HG03442 (cell line): ENCODE measurements around the gene FUBP3.
A peak's percentile ranks its signal among the peaks of the same experiment; 100 is the strongest.

Source experiments
- ATAC-seq: cut with Tn5 transposase; IDR thresholded peaks from one replicate; pipeline ENCODE4 v1.9.1; 2021; ENCODE audit warnings: mild to moderate bottlenecking, moderate library complexity; ENCODE audit not compliant: unreplicated experiment

The FUBP3 gene

DNA sequence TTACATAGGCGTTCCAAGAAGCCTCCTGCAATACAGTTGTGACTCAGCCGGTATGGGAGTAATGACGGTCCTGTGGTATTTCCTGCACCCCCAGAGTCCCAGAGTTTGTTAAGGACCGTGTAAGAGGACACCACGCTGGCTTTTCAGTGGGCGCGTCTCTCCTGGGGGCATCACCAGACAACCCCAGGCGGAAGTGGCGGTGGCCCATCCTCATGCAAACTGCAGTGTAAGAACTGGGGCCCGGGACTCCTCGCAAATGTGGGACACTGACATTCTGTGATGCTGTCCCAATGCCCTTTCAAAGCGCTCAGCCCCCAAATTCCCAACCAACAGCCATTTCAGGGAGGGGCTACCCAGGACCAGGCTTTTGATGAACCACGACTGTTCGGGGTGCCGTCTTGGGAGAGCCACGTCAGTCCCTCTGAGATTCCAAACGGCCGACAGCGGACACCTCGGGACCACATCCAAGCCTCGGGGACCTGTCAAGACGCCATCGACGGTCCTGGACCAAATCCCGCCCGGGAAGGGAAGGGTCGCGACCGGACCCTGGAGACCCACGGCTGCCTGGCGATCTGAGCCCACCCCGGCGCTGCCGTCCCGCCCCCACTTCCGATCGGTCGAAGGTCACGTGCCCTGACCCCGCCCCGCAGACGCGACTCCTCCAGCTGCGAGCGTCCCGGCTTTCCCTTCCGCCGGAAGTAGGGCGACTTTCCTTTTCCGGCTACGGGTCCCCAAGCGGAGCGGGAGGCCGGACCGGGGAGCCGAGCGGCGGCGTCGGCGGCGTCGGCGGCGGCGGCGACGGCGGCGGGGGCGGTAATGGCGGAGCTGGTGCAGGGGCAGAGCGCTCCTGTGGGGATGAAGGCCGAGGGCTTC lies at the start of gene FUBP3:
Gene FUBP3 (plus strand): TSS at position 713 of the 873 bp plus-strand sequence. CDS start 104 bp downstream, at position 817.
- ATAC-seq, result peak; percentile 86

DNA sequence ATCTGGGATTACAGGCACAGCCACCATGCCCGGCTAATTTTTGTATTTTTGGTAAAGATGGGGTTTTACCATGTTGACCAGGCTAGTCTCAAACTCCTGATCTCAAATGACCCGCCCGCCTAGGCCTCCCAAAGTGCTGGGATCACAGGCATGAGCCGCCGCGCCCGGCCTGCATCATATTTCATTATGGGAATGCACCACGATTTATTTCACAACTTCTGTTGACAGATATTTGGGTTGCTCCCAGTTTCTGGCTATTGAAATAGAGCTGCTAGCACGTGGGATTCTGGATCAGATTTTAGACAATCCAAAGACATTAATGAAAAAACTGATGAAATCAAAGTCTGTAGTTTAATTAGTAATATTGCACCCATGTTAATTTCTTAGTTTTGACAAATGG lies 48.4 kb upstream of the FUBP3 start:
- no peak for ATAC-seq

- no peak for ATAC-seq
Measured at GRCh38 chr9:130531670-130532069, 47.7 kb upstream of the FUBP3 start.

- ATAC-seq, result no peak
Measured at GRCh38 chr9:130532426-130533080, 46.8 kb upstream of the FUBP3 start.

DNA sequence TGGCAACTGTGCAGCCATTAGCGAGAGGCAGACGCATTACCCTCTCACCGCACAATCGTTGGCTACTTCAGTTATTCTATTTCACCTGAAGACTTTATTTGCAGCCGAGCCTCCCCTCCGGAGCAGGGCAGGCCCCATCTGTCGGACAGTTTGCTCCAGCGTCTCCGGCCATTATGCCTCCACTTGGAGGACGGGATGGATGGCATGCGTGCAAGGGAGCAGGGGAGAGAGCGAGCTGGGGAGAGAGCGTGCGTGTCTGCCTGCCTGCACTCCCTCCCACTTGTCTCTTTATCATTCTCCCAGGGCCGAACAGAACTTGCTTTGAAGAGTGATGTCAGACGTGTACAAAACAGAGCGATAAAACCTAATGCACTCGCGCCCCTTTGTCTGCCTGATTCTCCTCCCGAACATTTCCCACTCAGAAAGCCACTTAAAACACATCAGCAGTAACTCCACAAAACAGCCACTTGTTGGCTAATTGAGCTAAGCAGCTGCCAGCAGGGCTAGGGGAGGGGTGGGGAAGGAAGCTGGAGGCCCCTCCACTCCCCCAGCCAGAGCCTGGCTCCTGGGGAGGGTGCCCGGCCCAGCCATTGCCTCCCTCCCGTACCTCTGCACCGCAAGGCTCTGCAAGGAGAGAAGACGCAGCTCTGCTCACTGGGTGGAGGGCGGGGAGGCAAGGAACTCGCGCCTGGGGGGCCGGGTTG lies 43.4 kb upstream of the FUBP3 start:
- ATAC-seq, result no peak

- no peak for ATAC-seq
Measured at GRCh38 chr9:130536701-130537107, 42.7 kb upstream of the FUBP3 start.

DNA sequence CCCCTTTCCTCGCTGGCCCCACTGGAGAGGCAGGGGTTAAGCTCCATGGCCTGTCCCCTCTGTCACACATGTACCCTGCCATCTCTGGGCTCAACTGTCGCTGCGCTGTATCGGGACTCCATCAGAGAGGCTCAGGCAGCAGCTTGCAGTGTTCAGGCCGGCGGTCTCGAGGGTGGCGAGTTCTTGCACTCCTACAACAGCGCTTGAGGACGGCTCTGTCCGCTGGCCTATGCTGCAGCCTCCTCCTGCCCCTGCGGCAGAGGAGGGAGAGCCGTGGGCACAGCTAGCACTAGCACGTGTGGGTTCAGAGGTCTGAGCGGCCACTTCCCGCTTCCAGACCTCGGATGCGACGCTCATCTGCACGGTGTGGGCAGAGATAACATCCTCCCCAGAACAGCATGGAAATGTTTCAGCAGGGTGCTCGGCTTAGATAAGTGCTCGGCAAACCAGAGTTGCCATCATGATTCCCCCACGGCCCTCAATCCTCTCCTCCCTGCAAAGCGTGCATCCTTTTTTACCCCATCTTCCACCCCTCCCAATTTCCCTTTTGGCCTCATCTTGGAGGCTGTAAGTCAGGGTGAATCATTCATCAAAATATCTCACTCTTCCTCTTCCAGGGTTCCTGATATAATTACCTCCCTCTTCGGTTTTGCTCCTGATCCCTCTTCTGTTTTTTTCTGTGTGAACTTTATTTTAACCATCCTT lies 41.9 kb upstream of the FUBP3 start:
- no peak for ATAC-seq

GRCh38 chr9:130539420-130540223 lies 39.8 kb upstream of the FUBP3 start:
- ATAC-seq, result no peak

- ATAC-seq, result no peak
Measured at GRCh38 chr9:130541533-130541932, 37.8 kb upstream of the FUBP3 start.

GRCh38 chr9:130542038-130542437 lies 37.3 kb upstream of the FUBP3 start:
- no peak for ATAC-seq

DNA sequence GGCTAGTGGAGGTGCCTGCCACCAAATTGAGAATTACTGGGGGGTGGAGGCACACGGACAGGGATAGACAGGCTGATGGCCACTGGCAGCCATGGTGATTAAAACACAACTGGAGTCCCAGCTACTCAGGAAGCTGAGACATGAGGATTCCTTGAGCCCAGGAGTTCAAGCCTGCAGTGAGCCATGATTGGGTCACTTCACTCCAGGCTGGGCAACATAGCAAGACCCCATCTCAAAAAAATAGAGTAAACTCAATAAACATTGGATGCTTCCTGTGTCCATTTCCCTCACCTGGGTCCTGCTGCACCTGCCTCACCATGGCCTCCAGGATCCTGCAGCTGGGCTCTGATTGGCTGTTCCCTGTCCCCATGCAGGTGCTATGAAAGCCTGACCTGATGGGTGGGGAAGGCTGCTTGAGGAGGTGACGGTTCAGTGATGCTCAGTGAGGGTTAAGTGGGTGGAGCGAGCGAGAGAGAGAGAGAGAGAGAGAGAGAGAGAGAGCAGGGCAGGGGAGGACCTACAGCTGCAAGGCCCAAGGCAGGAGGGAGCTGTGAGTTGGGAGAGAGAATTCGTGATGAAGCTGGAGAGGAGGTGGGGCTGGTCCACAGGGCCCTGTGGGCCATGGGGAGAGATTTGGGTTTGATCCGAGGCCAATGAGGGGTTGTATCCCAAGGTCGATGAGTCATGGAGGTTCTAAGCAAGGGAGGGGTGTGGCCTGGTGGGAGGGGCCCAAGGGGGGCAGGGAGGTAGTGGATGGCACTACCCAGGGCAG lies 36.7 kb upstream of the FUBP3 start:
- ATAC-seq, result no peak

DNA sequence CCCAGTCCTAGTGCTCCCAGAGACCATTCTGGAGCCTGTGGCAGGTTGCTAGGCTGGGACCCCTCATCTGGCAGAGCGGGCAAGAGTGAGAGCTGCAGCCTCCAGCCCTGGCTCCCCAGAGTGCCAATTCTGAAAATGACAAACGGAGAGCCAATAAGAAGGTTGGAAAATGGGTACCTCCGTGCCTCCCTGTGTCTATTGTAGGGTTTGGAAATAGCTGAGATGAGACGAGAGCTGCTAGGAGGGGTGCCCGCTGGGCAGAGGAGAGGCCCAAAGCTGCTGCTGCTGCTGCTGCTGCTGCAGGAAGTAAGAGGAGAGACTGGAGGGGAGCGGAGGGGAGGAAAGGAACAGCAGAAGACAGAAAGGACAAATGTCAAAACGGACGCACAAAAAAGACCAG lies 36.0 kb upstream of the FUBP3 start:
- no peak for ATAC-seq

GRCh38 chr9:130543859-130544258 lies 35.5 kb upstream of the FUBP3 start:
- ATAC-seq, result no peak

- no peak for ATAC-seq
Measured at GRCh38 chr9:130544364-130544763, 35.0 kb upstream of the FUBP3 start.

DNA sequence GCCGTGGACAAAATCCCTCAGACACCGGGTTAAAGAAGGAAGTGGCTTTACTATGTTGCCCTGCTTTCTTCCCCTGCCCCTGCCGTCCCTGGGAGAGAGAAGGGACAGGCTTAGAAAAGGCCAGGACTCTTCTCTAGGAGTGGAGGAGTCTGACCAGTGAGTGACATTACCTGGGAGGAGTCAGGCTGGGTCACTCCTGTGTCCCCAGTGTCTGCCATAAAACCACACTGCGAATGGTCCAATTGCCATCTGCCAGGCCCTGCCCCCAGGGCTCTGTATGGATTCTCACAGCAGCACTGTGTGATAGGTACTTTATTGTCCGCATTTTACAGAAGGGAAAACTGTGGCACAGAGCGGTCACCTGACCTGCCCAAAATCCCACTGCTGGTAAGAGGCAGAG lies 31.3 kb upstream of the FUBP3 start:
- no peak for ATAC-seq

- no peak for ATAC-seq
Measured at GRCh38 chr9:130549093-130549735, 30.2 kb upstream of the FUBP3 start.

GRCh38 chr9:130554606-130555005 lies 24.8 kb upstream of the FUBP3 start:
- no peak for ATAC-seq

DNA sequence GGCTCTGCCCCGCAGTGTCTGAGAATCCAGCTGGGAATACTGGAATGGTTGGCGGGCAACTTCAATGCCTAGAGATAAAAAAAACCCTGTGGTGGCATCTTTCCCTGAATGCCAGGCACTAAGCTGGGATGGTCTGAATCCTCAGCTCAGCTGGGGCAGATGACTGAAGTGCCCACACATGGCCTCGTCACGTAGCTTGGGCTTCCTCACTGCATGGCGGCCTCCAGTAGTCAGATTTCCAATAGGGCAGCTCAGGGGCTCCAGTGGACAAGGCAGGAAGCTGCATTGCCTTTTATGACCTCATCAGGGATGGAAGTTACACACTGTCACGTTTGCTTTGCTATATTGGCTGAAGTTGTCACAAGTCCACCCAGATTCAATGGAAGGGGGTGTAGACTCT lies 24.3 kb upstream of the FUBP3 start:
- no peak for ATAC-seq

DNA sequence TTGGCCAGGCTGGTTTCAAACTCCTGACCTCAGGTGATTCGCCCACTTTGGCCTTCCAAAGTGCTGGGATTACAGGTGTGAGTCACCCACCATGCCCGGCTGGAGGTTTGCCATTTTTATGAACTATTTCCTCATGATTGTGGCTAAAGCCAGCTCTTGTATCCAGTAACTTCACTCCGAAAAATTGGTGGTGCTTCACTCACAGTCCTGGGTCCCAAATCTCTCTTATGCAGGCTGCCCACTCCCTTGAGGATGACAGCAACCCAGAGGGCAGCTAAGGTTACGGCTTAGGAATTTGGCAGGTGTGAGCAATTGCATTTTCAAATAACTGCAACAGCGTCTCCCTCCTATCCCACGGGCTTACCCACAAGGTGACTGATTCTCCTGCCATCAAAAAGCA lies 23.4 kb upstream of the FUBP3 start:
- ATAC-seq, result no peak
